Liver (tissue), 9 donors: ENCODE results near the gene LAMA2. TPM values are rescaled to one million over a fixed set of nuclear protein-coding genes. Genes with fewer than 3 reads are reported as not detected.

Experiments
- DNase-seq: peaks from one replicate; pipeline ENCODE4 v3.0.0-alpha.2; 2017; ENCODE audit warnings: low spot score
- H3K27ac ChIP-seq, 2 donors: one replicate each; pipeline ENCODE4 v1.7.0; 2013; ENCODE audit warnings: inconsistent platforms in 2 of 2, low read length in 2 of 2, control low read depth in 1 of 2, low read depth in 1 of 2, mild to moderate bottlenecking in 1 of 2
- H3K27me3 ChIP-seq, 4 donors: one replicate each; pipeline versions ENCODE4 v1.6.1 to v1.7.0; 2013; ENCODE audit warnings: low read length in 3 of 4, inconsistent platforms in 1 of 4, mild to moderate bottlenecking in 1 of 4, moderate library complexity in 1 of 4; ENCODE audit not compliant: control insufficient read depth in 4 of 4, insufficient read depth in 4 of 4
- H3K36me3 ChIP-seq, 4 donors: one replicate each; pipeline versions ENCODE4 v1.6.1 to v1.7.0; 2013; ENCODE audit warnings: low read length in 3 of 4, mild to moderate bottlenecking in 3 of 4, low read depth in 1 of 4, moderate library complexity in 1 of 4; ENCODE audit not compliant: control insufficient read depth in 4 of 4, insufficient read depth in 3 of 4
- H3K4me1 ChIP-seq, 4 donors: one replicate each; pipeline versions ENCODE4 v1.6.1 to v1.7.0; 2013; ENCODE audit warnings: low read length in 3 of 4, mild to moderate bottlenecking in 3 of 4, moderate library complexity in 1 of 4; ENCODE audit not compliant: control insufficient read depth in 4 of 4, insufficient read depth in 4 of 4
- H3K4me3 ChIP-seq, 3 donors: one replicate each; pipeline versions ENCODE4 v1.6.1 to v1.7.0; 2013; ENCODE audit warnings: low read length in 3 of 3, control low read depth in 1 of 3, low read depth in 1 of 3, mild to moderate bottlenecking in 1 of 3
- H3K9ac ChIP-seq, 2 donors: one replicate each; pipeline ENCODE4 v1.7.0; 2013; ENCODE audit warnings: low read length in 2 of 2, mild to moderate bottlenecking in 2 of 2, moderate library complexity in 2 of 2, control low read depth in 1 of 2, low read depth in 1 of 2
- H3K9me3 ChIP-seq, 4 donors: one replicate each; pipeline versions ENCODE4 v1.6.1 to v1.7.0; 2013; ENCODE audit warnings: low read length in 3 of 4; ENCODE audit not compliant: control insufficient read depth in 4 of 4
- ATF3 ChIP-seq: IDR thresholded peaks from 2 replicates; pipeline ENCODE4 v1.6.1; 2016; ENCODE audit warnings: antibody characterized with exemption
- CTCF ChIP-seq: fragments of 150-350 bp; IDR thresholded peaks from 2 replicates; pipeline ENCODE4 v1.5.1; 2017; ENCODE audit warnings: improper control_type of control experiment, low read depth, low read length; ENCODE audit not compliant: missing input control
- EGR1 ChIP-seq, 2 donors: IDR thresholded peaks; 2 replicates each; pipeline ENCODE4 v1.6.1; 2016 to 2018; ENCODE audit warnings: antibody characterized with exemption in 2 of 2, low read depth in 2 of 2
- FOXA1 ChIP-seq: IDR thresholded peaks from 2 replicates; pipeline ENCODE4 v1.6.1; 2016; ENCODE audit warnings: antibody characterized with exemption
- GABPA ChIP-seq, 2 donors: IDR thresholded peaks in 1 of 2; conservative IDR thresholded peaks in 1 of 2; 2 replicates each; pipeline ENCODE4 v1.6.1; 2016; ENCODE audit warnings: antibody characterized with exemption in 2 of 2, mild to moderate bottlenecking in 1 of 2, moderate library complexity in 1 of 2
- HNF4G ChIP-seq: IDR thresholded peaks from 2 replicates; pipeline ENCODE4 v1.6.1; 2016; ENCODE audit warnings: antibody characterized with exemption
- JUND ChIP-seq, 2 donors: IDR thresholded peaks; 2 replicates each; pipeline ENCODE4 v1.6.1; 2016; ENCODE audit warnings: antibody characterized with exemption in 2 of 2
- MAX ChIP-seq: IDR thresholded peaks from 2 replicates; pipeline ENCODE4 v1.6.1; 2016; ENCODE audit warnings: antibody characterized with exemption
- RAD21 ChIP-seq, 2 donors: IDR thresholded peaks; 2 replicates each; pipeline ENCODE4 v1.6.1; 2016; ENCODE audit warnings: antibody characterized with exemption in 2 of 2, mild to moderate bottlenecking in 2 of 2
- REST ChIP-seq: IDR thresholded peaks from 2 replicates; pipeline ENCODE4 v1.6.1; 2016; ENCODE audit warnings: antibody characterized with exemption, mild to moderate bottlenecking
- RXRA ChIP-seq, 2 donors: IDR thresholded peaks; 2 replicates each; pipeline ENCODE4 v1.6.1; 2017 to 2018; ENCODE audit warnings: antibody characterized with exemption in 2 of 2, mild to moderate bottlenecking in 1 of 2
- TAF1 ChIP-seq: conservative IDR thresholded peaks from 2 replicates; pipeline ENCODE4 v1.6.1; 2016; ENCODE audit warnings: antibody characterized with exemption, mild to moderate bottlenecking
- YY1 ChIP-seq: IDR thresholded peaks from 2 replicates; pipeline ENCODE4 v1.6.1; 2016; ENCODE audit warnings: antibody characterized with exemption, mild to moderate bottlenecking
- ZBTB33 ChIP-seq: IDR thresholded peaks from 2 replicates; pipeline ENCODE4 v1.6.1; 2016; ENCODE audit warnings: antibody characterized with exemption
- WGBS: extraction: QIAGEN DNeasy Blood & Tissue Kit; methylation state at CpG from one replicate; pipeline ENCODE4 v1.1.7; 2013; 5-methylcytosine and 5-hydroxymethylcytosine counted together
- polyA plus RNA-seq, 2 donors: library from polyadenylated mRNA; stranded (reverse) in 1 of 2; unstranded in 1 of 2; fragments of 200-250 nt in 1 of 2; fragments of >200 nt in 1 of 2; fragmentation: Nextera tagmentation in 1 of 2; extraction: Ambion mirVana in 1 of 2; gene quantifications; one replicate each; pipeline versions ENCODE4 v1.2.1 to v1.2.3, GENCODE V29; 2013 to 2015
- total RNA-seq, 2 donors: library from RNA; depleted of rRNA; stranded (reverse); fragments of >200 nt; gene quantifications; one replicate each; pipeline ENCODE4 v1.2.3, GENCODE V29; 2014
- donor health status: healthy.
- donor health status: healthy.
- donor health status: healthy.
- donor health status: healthy.
- donor health status: healthy.

LAMA2 gene
- total and polyA plus RNA-seq, 4 donors, result 1.3 to 17.0 (median 3.0) TPM

GRCh38 chr6:129177801-129178200 lies 294.9 kb downstream of the LAMA2 start (continued):
- no peak for TF ChIP-seq EGR1 (IDR thresholded peaks at IDR 0.05; ENCODE audit: low read depth in 2 of 2)
- no peak for TF ChIP-seq RAD21 (IDR thresholded peaks at IDR 0.05)
- TF ChIP-seq GABPA (IDR thresholded peaks at IDR 0.05 in 1 of 2, conservative IDR thresholded peaks at IDR 0.05 in 1 of 2), result no peak
- TF ChIP-seq FOXA1, result no peak
- TF ChIP-seq TAF1, result no peak
- no peak for TF ChIP-seq CTCF

- no peaks in the 10 kb centered on the region for H3K36me3 ChIP-seq
- no peak overlapping the region for H3K9ac ChIP-seq
- H3K4me1 ChIP-seq, result no peaks in the 10 kb centered on the region
- H3K27me3 ChIP-seq, result no peaks in the 10 kb centered on the region
- DNase-seq, result no peak
- 71% methylated on average over 3 of the region's 3 CpGs for WGBS
- H3K9me3 ChIP-seq, result no peaks in the 10 kb centered on the region
- TF ChIP-seq GABPA (IDR thresholded peaks at IDR 0.05 in 1 of 2, conservative IDR thresholded peaks at IDR 0.05 in 1 of 2) (no peak), RXRA (IDR thresholded peaks at IDR 0.05) (no peak), FOXA1 (no peak), YY1 (no peak), JUND (IDR thresholded peaks at IDR 0.05) (no peak)
- no peak overlapping the region for H3K27ac ChIP-seq
- H3K4me3 ChIP-seq, result no peak overlapping the region
Observed at GRCh38 chr6:129179283-129179682, 296.3 kb downstream of the LAMA2 start.

GRCh38 chr6:129181001-129181400 lies 298.1 kb downstream of the LAMA2 start:
- H3K36me3 ChIP-seq, result no peaks in the 10 kb centered on the region
- no peak overlapping the region for H3K4me3 ChIP-seq
- TF ChIP-seq GABPA (IDR thresholded peaks at IDR 0.05 in 1 of 2, conservative IDR thresholded peaks at IDR 0.05 in 1 of 2) (no peak), YY1 (no peak)
- no peak for DNase-seq
- no peak overlapping the region for H3K27ac ChIP-seq
- H3K9ac ChIP-seq, result no peak overlapping the region
- H3K4me1 ChIP-seq, result no peaks in the 10 kb centered on the region
- H3K27me3 ChIP-seq, result no peaks in the 10 kb centered on the region
- no peaks in the 10 kb centered on the region for H3K9me3 ChIP-seq
- WGBS, result 68% methylated on average over 2 of the region's 2 CpGs

- no peak overlapping the region for H3K27ac ChIP-seq
- H3K36me3 ChIP-seq, result no peaks in the 10 kb centered on the region
- TF ChIP-seq CTCF, result no peak
- TF ChIP-seq ATF3, result no peak
- no peak for TF ChIP-seq REST
- TF ChIP-seq GABPA (IDR thresholded peaks at IDR 0.05 in 1 of 2, conservative IDR thresholded peaks at IDR 0.05 in 1 of 2), result no peak
- TF ChIP-seq MAX, result no peak
- TF ChIP-seq RXRA (IDR thresholded peaks at IDR 0.05), result no peak
- TF ChIP-seq TAF1, result no peak
- TF ChIP-seq HNF4G, result no peak
- no peak for TF ChIP-seq YY1
- TF ChIP-seq ZBTB33, result no peak
- TF ChIP-seq EGR1 (IDR thresholded peaks at IDR 0.05; ENCODE audit: low read depth in 2 of 2), result no peak
- TF ChIP-seq JUND (IDR thresholded peaks at IDR 0.05), result no peak
- peaks cover 0 to 2% (median 0%) of the 10 kb centered on the region in 4 donors for H3K27me3 ChIP-seq
- 69% methylated on average over 1 of the region's 1 CpG for WGBS
- no peaks in the 10 kb centered on the region for H3K4me1 ChIP-seq
- DNase-seq, result no peak
- no peak overlapping the region for H3K9ac ChIP-seq
- no peak overlapping the region for H3K4me3 ChIP-seq
- no peaks in the 10 kb centered on the region for H3K9me3 ChIP-seq
Observed at GRCh38 chr6:129183187-129183591, 300.3 kb downstream of the LAMA2 start.
